OCI-LY7 (cell line): Measurements from ENCODE around the gene AMY2B. TPM values are rescaled to one million over a fixed set of nuclear protein-coding genes. Genes with fewer than 3 reads are reported as not detected.
A peak's percentile ranks its signal among the peaks of the same experiment; 100 is the strongest.

Source experiments
- BruUV-seq: library from RNA; stranded (reverse); fragments of 400-500 nt; replicated peaks from 2 replicates; lab custom pipeline; 2021; lab: Mats Ljungman, UMichigan
- CTCF ChIA-PET: fragments of 300-600 bp; sonication (Branson Sonifier 250); formaldehyde crosslinking; loops from one replicate; lab custom pipeline; 2022; ENCODE audit warnings: antibody characterized with exemption; ENCODE audit not compliant: unreplicated experiment; lab: Charles Lee
- POLR2A ChIA-PET: fragments of 300-600 bp; sonication (Branson Sonifier 250); formaldehyde crosslinking; loops from one replicate; lab custom pipeline; 2022; ENCODE audit warnings: antibody characterized with exemption; lab: Charles Lee
- DNase-seq: peaks from one replicate; pipeline ENCODE4 v3.0.0-alpha.2; 2015; ENCODE audit warnings: low spot score
- H2AFZ ChIP-seq: fragments of 200-600 bp; sonication (generic), shearing (Covaris generic); 2 replicates; pipeline ENCODE4 v1.6.1; 2014; ENCODE audit warnings: mild to moderate bottlenecking, antibody characterized with exemption, low read length, moderate library complexity
- H3K27ac ChIP-seq: fragments of 200-600 bp; sonication (generic); 2 replicates; pipeline ENCODE4 v1.5.1; 2014; ENCODE audit warnings: mixed run types, low read depth, mild to moderate bottlenecking, moderate library complexity, low read length, inconsistent platforms; ENCODE audit not compliant: poor library complexity, severe bottlenecking
- H3K36me3 ChIP-seq: fragments of 200-600 bp; sonication (generic); 2 replicates; pipeline ENCODE4 v1.6.1; 2014; ENCODE audit warnings: mild to moderate bottlenecking, antibody characterized with exemption, low read length, moderate library complexity, mixed read lengths; ENCODE audit not compliant: insufficient read depth
- H3K4me1 ChIP-seq: fragments of 200-600 bp; sonication (generic); 2 replicates; pipeline ENCODE4 v1.5.1; 2014; ENCODE audit warnings: mild to moderate bottlenecking, low read length; ENCODE audit not compliant: insufficient read depth, poor library complexity, severe bottlenecking
- H3K4me2 ChIP-seq: fragments of 200-600 bp; sonication (generic); 2 replicates; pipeline ENCODE4 v1.6.1; 2014; ENCODE audit warnings: mild to moderate bottlenecking, low read length
- H3K4me3 ChIP-seq: fragments of 200-600 bp; sonication (generic); 2 replicates; pipeline ENCODE4 v1.5.1; 2014; ENCODE audit warnings: mild to moderate bottlenecking, low read depth, low read length; ENCODE audit not compliant: poor library complexity, severe bottlenecking
- H3K79me2 ChIP-seq: fragments of 200-600 bp; sonication (generic); 2 replicates; pipeline ENCODE4 v1.6.1; 2016; ENCODE audit warnings: low read depth, mild to moderate bottlenecking, low read length, moderate library complexity, mixed read lengths; ENCODE audit not compliant: insufficient read depth
- H3K9me2 ChIP-seq: fragments of 200-600 bp; sonication (generic); 2 replicates; pipeline ENCODE4 v1.6.1; 2016; ENCODE audit warnings: mild to moderate bottlenecking, low read length, mixed read lengths; ENCODE audit not compliant: insufficient read depth
- H3K9me3 ChIP-seq: fragments of 200-600 bp; sonication (generic); 2 replicates; pipeline ENCODE4 v1.6.1; 2014; ENCODE audit warnings: mild to moderate bottlenecking, mixed run types, low read length, mixed read lengths
- H4K20me1 ChIP-seq: fragments of 200-600 bp; sonication (generic); 2 replicates; pipeline ENCODE4 v1.6.1; 2014; ENCODE audit warnings: mild to moderate bottlenecking, antibody characterized with exemption, low read length, moderate library complexity, mixed read lengths; ENCODE audit not compliant: insufficient read depth
- CTCF ChIP-seq: fragments of 200-600 bp; sonication (generic); conservative IDR thresholded peaks from 2 replicates; pipeline ENCODE4 v1.5.1; 2014; ENCODE audit warnings: mild to moderate bottlenecking, antibody characterized with exemption, low read length, moderate library complexity, mixed read lengths
- EZH2phosphoT487 ChIP-seq: fragments of 200-600 bp; sonication (generic); IDR thresholded peaks from 2 replicates; pipeline ENCODE4 v1.6.1; 2018; ENCODE audit warnings: low read depth, borderline replicate concordance, mild to moderate bottlenecking, mixed run types, antibody characterized with exemption, low read length, moderate library complexity, mixed read lengths
- intact Hi-C: fragments of 100-400 bp; cut with micrococcal nuclease; formaldehyde crosslinking; loops from one replicate; pipeline ENCODE4 v1.10.0; 2022; ENCODE audit not compliant: unreplicated experiment
- total RNA-seq, 2 experiments: library from RNA; depleted of rRNA in 1 of 2; stranded (reverse); fragments of >200 nt in 1 of 2; shearing (Covaris generic) in 1 of 2; gene quantifications; 2 replicates each; pipeline ENCODE4 v1.2.3, GENCODE V29; 2014 to 2022

Gene AMY2B
- total RNA-seq, 2 experiments from 2014 or later = 5.7 TPM

GRCh38 chr1:103561643-103562395 is 9.6 kb upstream of the AMY2B start:
- POLR2A ChIA-PET = interaction anchor here (1.2 kb wide), 1 partner anchor 11 kb away, joined by 11 read pairs; no protein-coding TSS in a partner anchor

GRCh38 chr1:103563056-103563455 is 8.3 kb upstream of the AMY2B start:
- Histone ChIP-seq H3K4me3 (no peak overlapping the region), H2AFZ (no peak overlapping the region), H3K27ac (no peak overlapping the region), H3K4me1 (peaks cover 6% of the 10 kb centered on the region), H4K20me1 (no peaks in the 10 kb centered on the region), H3K36me3 (no peaks in the 10 kb centered on the region), H3K4me2 (no peak overlapping the region), H3K9me2 (peaks cover 7% of the 10 kb centered on the region; the same call in 1 of the 2 replicates), H3K9me3 (no peaks in the 10 kb centered on the region), H3K79me2 (no peaks in the 10 kb centered on the region)
- BruUV-seq = no TSS peak
- ChIA-PET CTCF (no interaction called here), POLR2A (interaction anchor here (0.6 to 1.2 kb wide), 4 partner anchors 10 to 93 kb away, joined by 3 to 11 read pairs (median 6); no protein-coding TSS in a partner anchor)
- TF ChIP-seq CTCF = no peak
- no peak for TF ChIP-seq EZH2phosphoT487
- no peak for DNase-seq
- intact Hi-C loops = no loop called here

More at GRCh38 chr1:103561643-103562395, 9.6 kb upstream of the AMY2B start:
- Histone ChIP-seq H3K27ac (no peak overlapping the region), H3K4me1 (peaks cover 6% of the 10 kb centered on the region), H2AFZ (no peak overlapping the region), H3K4me2 (peak overlapping the region; percentile 39), H3K9me2 (peaks cover 7% of the 10 kb centered on the region; the same call in 1 of the 2 replicates), H4K20me1 (no peaks in the 10 kb centered on the region), H3K79me2 (no peaks in the 10 kb centered on the region), H3K36me3 (peaks cover 5% of the 10 kb centered on the region; the same call in 1 of the 2 replicates), H3K9me3 (no peaks in the 10 kb centered on the region), H3K4me3 (no peak overlapping the region)
- no peak for DNase-seq
- BruUV-seq = no TSS peak
- intact Hi-C loops = no loop called here
- TF ChIP-seq EZH2phosphoT487 = no peak
- TF ChIP-seq CTCF = no peak
- CTCF ChIA-PET = no interaction called here

GRCh38 chr1:103569493-103569892 is 1.9 kb upstream of the AMY2B start:
- no TSS peak for BruUV-seq
- intact Hi-C loops = no loop called here

More at GRCh38 chr1:103569493-103569892, 1.9 kb upstream of the AMY2B start:
- Histone ChIP-seq H3K27ac (no peak overlapping the region), H4K20me1 (no peaks in the 10 kb centered on the region), H3K9me2 (no peaks in the 10 kb centered on the region), H3K4me3 (no peak overlapping the region), H3K79me2 (no peaks in the 10 kb centered on the region), H2AFZ (no peak overlapping the region), H3K4me1 (no peaks in the 10 kb centered on the region), H3K9me3 (no peaks in the 10 kb centered on the region), H3K36me3 (no peaks in the 10 kb centered on the region), H3K4me2 (no peak overlapping the region)
- no peak for TF ChIP-seq EZH2phosphoT487
- no peak for TF ChIP-seq CTCF
- DNase-seq = no peak
- ChIA-PET CTCF (no interaction called here), POLR2A (no interaction called here)
